Activated CD8-positive, alpha-beta T cell treated with anti-CD3 and anti-CD28 coated beads, Interleukin-2, amount 10 ng/mL, durations not matched to agents 7 days and 5 days (primary cell): ENCODE data around the gene IGLL5. TPM values are rescaled to one million over a fixed set of nuclear protein-coding genes. Genes with fewer than 3 reads are reported as not detected.
A peak's percentile ranks its signal among the peaks of the same experiment; 100 is the strongest.

Source experiments
- ATAC-seq: fragments of 150-1000 bp; cut with Tn5 transposase; one replicate; pipeline ENCODE4 v1.10.0; 2021; ENCODE audit warnings: moderate library complexity
- CTCF ChIA-PET: fragments of 350-600 bp; sonication (Branson Sonifier 250); formaldehyde crosslinking; loops from one replicate; lab custom pipeline; 2021; ENCODE audit warnings: antibody characterized with exemption; lab: Charles Lee
- POLR2A ChIA-PET: fragments of 350-600 bp; sonication (Branson Sonifier 250); formaldehyde crosslinking; loops from one replicate; lab custom pipeline; 2021; ENCODE audit warnings: antibody characterized with exemption; lab: Charles Lee
- DNase-seq: peaks from one replicate; pipeline ENCODE4 v3.0.0-alpha.2; 2020
- H3K27ac Mint-ChIP-seq: one replicate; pipeline ENCODE4 v1.8.0; 2021; ENCODE audit warnings: mild to moderate bottlenecking, mixed read lengths
- H3K27me3 Mint-ChIP-seq: one replicate; pipeline ENCODE4 v1.8.0; 2021; ENCODE audit warnings: low read depth, mixed read lengths
- H3K36me3 Mint-ChIP-seq: one replicate; pipeline ENCODE4 v1.8.0; 2021; ENCODE audit warnings: low read depth, mixed read lengths
- H3K4me1 Mint-ChIP-seq: one replicate; pipeline ENCODE4 v1.8.0; 2021; ENCODE audit warnings: low read depth, mixed read lengths
- H3K4me3 Mint-ChIP-seq: one replicate; pipeline ENCODE4 v1.8.0; 2021; ENCODE audit warnings: mild to moderate bottlenecking, mixed read lengths
- H3K9me3 Mint-ChIP-seq: one replicate; pipeline ENCODE4 v1.8.0; 2022; ENCODE audit warnings: mixed read lengths; ENCODE audit not compliant: insufficient read depth
- total RNA-seq, 2 experiments: library from RNA; stranded (reverse); gene quantifications; one replicate each; pipeline ENCODE4 v1.2.3, GENCODE V29; 2021

The IGLL5 gene
- total RNA-seq, 2 experiments from 2014 or later, result not detected

GRCh38 chr22:22928666-22929380 is 41.2 kb downstream of the IGLL5 start:
- peaks cover 2% of the 10 kb centered on the region for H3K27me3 Mint-ChIP-seq
- H3K36me3 Mint-ChIP-seq, result no peaks in the 10 kb centered on the region
- ATAC-seq (peak; percentile 84), DNase-seq (peak; percentile 70)
- H3K27ac Mint-ChIP-seq, result peak overlapping the region; percentile 64
- H3K4me3 Mint-ChIP-seq, result no peak overlapping the region
- POLR2A ChIA-PET, result interaction anchor here (0.7 to 1.4 kb wide), 2 partner anchors 10 to 55 kb away, joined by 3 read pairs; no protein-coding TSS in a partner anchor
- no peaks in the 10 kb centered on the region for H3K9me3 Mint-ChIP-seq
- CTCF ChIA-PET, result interaction anchor here (0.6 to 1.4 kb wide), 6 partner anchors 8 to 343 kb away, joined by 3 to 8 read pairs (median 4); no protein-coding TSS in a partner anchor
- H3K4me1 Mint-ChIP-seq, result peaks cover 23% of the 10 kb centered on the region

GRCh38 chr22:22929381-22930221 is 42.0 kb downstream of the IGLL5 start:
- Mint-ChIP-seq H3K9me3 (no peaks in the 10 kb centered on the region), H3K36me3 (no peaks in the 10 kb centered on the region), H3K27ac (peak overlapping the region; percentile 64), H3K4me1 (peaks cover 23% of the 10 kb centered on the region), H3K4me3 (no peak overlapping the region), H3K27me3 (peaks cover 2% of the 10 kb centered on the region)
- DNase-seq, result no peak
- ChIA-PET CTCF (interaction anchor here (0.8 to 1.7 kb wide), 7 partner anchors 12 to 214 kb away, joined by 3 to 11 read pairs (median 4); no protein-coding TSS in a partner anchor), POLR2A (interaction anchor here (1.4 kb wide), 1 partner anchor 9 kb away, joined by 3 read pairs; no protein-coding TSS in a partner anchor)
- no peak for ATAC-seq

- H3K27me3 Mint-ChIP-seq, result peaks cover 2% of the 10 kb centered on the region
- H3K4me3 Mint-ChIP-seq, result no peak overlapping the region
- POLR2A ChIA-PET, result interaction anchor here (1.4 kb wide), 1 partner anchor 8 kb away, joined by 3 read pairs; no protein-coding TSS in a partner anchor
- DNase-seq, result no peak
- ATAC-seq, result no peak
- H3K9me3 Mint-ChIP-seq, result no peaks in the 10 kb centered on the region
- H3K4me1 Mint-ChIP-seq, result peaks cover 28% of the 10 kb centered on the region
- no peak overlapping the region for H3K27ac Mint-ChIP-seq
- H3K36me3 Mint-ChIP-seq, result no peaks in the 10 kb centered on the region
- CTCF ChIA-PET, result interaction anchor here (0.8 to 1.7 kb wide), 4 partner anchors 13 to 214 kb away, joined by 3 to 11 read pairs (median 4); no protein-coding TSS in a partner anchor
Measured at GRCh38 chr22:22930222-22930497, 42.5 kb downstream of the IGLL5 start.

- CTCF ChIA-PET, result interaction anchor here (0.6 to 2.0 kb wide), 7 partner anchors 12 to 844 kb away, joined by 3 to 11 read pairs (median 4); no protein-coding TSS in a partner anchor
- POLR2A ChIA-PET, result interaction anchor here (0.6 kb wide), 1 partner anchor 983 kb away, joined by 3 read pairs; no protein-coding TSS in a partner anchor
- Mint-ChIP-seq H3K27ac (peak overlapping the region; percentile 31), H3K9me3 (no peaks in the 10 kb centered on the region), H3K4me1 (peaks cover 32% of the 10 kb centered on the region), H3K4me3 (no peak overlapping the region), H3K27me3 (peaks cover 2% of the 10 kb centered on the region), H3K36me3 (no peaks in the 10 kb centered on the region)
- ATAC-seq (no peak), DNase-seq (no peak)
Measured at GRCh38 chr22:22930571-22931556, 43.2 kb downstream of the IGLL5 start.

- H3K4me1 Mint-ChIP-seq, result peaks cover 30% of the 10 kb centered on the region
- no peak overlapping the region for H3K4me3 Mint-ChIP-seq
- H3K27ac Mint-ChIP-seq, result no peak overlapping the region
- no peak for ATAC-seq
- DNase-seq, result no peak
- peaks cover 2% of the 10 kb centered on the region for H3K27me3 Mint-ChIP-seq
- H3K36me3 Mint-ChIP-seq, result no peaks in the 10 kb centered on the region
- H3K9me3 Mint-ChIP-seq, result no peaks in the 10 kb centered on the region
- ChIA-PET POLR2A (interaction anchor here (0.6 kb wide), 1 partner anchor 982 kb away, joined by 3 read pairs; no protein-coding TSS in a partner anchor), CTCF (interaction anchor here (0.6 to 2.0 kb wide), 7 partner anchors 11 to 843 kb away, joined by 3 to 11 read pairs (median 5); no protein-coding TSS in a partner anchor)
Measured at GRCh38 chr22:22931557-22932270, 44.1 kb downstream of the IGLL5 start.

GRCh38 chr22:22932512-22932941 is 44.9 kb downstream of the IGLL5 start:
- H3K9me3 Mint-ChIP-seq, result no peaks in the 10 kb centered on the region

GRCh38 chr22:22933100-22933806 is 45.6 kb downstream of the IGLL5 start:
- ATAC-seq (no peak), DNase-seq (no peak)
- Mint-ChIP-seq H3K36me3 (no peaks in the 10 kb centered on the region), H3K9me3 (no peaks in the 10 kb centered on the region), H3K27ac (no peak overlapping the region), H3K27me3 (peaks cover 4% of the 10 kb centered on the region), H3K4me1 (peaks cover 24% of the 10 kb centered on the region), H3K4me3 (no peak overlapping the region)
- POLR2A ChIA-PET, result no interaction called here
- CTCF ChIA-PET, result interaction anchor here (1.3 to 2.2 kb wide), 5 partner anchors 9 to 78 kb away, joined by 3 to 9 read pairs (median 6); no protein-coding TSS in a partner anchor

More at GRCh38 chr22:22932512-22932941, 44.9 kb downstream of the IGLL5 start:
- Mint-ChIP-seq H3K27me3 (no peaks in the 10 kb centered on the region), H3K4me3 (no peak overlapping the region), H3K4me1 (peaks cover 28% of the 10 kb centered on the region), H3K36me3 (no peaks in the 10 kb centered on the region), H3K27ac (no peak overlapping the region)
- ChIA-PET CTCF (interaction anchor here (0.8 to 2.2 kb wide), 6 partner anchors 9 to 349 kb away, joined by 3 to 9 read pairs (median 5); no protein-coding TSS in a partner anchor), POLR2A (no interaction called here)
- no peak for DNase-seq
- ATAC-seq, result no peak

GRCh38 chr22:22933807-22934542 is 46.4 kb downstream of the IGLL5 start:
- H3K9me3 Mint-ChIP-seq, result no peaks in the 10 kb centered on the region
- ATAC-seq (no peak), DNase-seq (no peak)
- no peak overlapping the region for H3K4me3 Mint-ChIP-seq
- ChIA-PET CTCF (interaction anchor here (1.8 to 2.2 kb wide), 2 partner anchors 8 to 78 kb away, joined by 6 to 9 read pairs; no protein-coding TSS in a partner anchor), POLR2A (no interaction called here)
- H3K36me3 Mint-ChIP-seq, result no peaks in the 10 kb centered on the region
- no peak overlapping the region for H3K27ac Mint-ChIP-seq
- peaks cover 17% of the 10 kb centered on the region for H3K4me1 Mint-ChIP-seq
- H3K27me3 Mint-ChIP-seq, result peaks cover 6% of the 10 kb centered on the region

- Mint-ChIP-seq H3K9me3 (no peaks in the 10 kb centered on the region), H3K27ac (no peak overlapping the region), H3K4me1 (peaks cover 10% of the 10 kb centered on the region), H3K36me3 (no peaks in the 10 kb centered on the region), H3K27me3 (peaks cover 8% of the 10 kb centered on the region), H3K4me3 (no peak overlapping the region)
- no peak for DNase-seq
- no peak for ATAC-seq
- ChIA-PET CTCF (interaction anchor here (1.4 to 2.2 kb wide), 4 partner anchors 7 to 79 kb away, joined by 4 to 9 read pairs (median 6); no protein-coding TSS in a partner anchor), POLR2A (no interaction called here)
Measured at GRCh38 chr22:22934543-22935055, 47.0 kb downstream of the IGLL5 start.
